ENCODE data around the gene FUNDC2.

DNA sequence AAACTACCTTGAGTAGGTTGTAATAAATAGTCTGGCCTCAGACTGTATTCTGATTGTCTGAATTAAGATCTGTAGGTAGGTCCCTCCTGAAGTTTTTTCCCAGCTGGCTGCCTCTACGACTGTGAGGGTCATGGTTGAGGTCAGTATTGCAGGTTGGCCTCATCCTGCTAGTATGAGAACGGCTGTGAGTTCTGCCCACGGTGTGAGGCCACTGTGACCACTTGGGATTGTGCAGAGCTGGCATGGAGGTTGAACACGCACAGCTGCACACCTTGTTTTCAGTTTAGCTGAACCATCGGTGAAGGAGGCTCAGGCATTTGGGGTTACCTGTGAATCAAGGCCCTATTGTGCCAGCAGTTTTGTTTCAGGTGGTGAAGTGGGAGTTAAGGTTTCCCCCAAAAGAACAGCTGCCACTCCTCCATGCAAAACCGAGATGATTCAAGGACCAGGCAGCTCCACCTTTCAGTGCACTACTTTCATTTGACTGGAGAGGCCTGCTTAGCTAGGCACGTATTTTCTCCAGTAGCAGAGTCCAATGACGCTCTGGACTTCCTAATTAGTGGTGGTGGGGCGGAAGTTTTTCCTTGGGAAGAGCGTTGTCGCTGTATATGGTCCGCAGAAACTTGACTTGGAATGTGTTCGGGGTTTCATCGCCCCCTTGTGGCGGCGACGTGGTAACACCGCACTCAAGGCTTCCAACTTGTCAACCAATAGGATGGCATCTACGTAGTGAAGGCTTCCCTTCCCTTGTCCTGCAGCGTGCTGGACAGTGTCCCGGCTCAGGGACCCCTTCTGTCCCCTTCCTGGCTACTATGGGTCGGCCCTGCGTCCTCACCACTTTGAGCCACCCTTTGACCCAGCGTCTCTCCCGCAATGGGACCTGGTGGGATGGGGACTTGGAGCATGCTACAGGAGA is 30.5 kb downstream of the FUNDC2 start:
- TF ChIP-seq, protein P1, sequence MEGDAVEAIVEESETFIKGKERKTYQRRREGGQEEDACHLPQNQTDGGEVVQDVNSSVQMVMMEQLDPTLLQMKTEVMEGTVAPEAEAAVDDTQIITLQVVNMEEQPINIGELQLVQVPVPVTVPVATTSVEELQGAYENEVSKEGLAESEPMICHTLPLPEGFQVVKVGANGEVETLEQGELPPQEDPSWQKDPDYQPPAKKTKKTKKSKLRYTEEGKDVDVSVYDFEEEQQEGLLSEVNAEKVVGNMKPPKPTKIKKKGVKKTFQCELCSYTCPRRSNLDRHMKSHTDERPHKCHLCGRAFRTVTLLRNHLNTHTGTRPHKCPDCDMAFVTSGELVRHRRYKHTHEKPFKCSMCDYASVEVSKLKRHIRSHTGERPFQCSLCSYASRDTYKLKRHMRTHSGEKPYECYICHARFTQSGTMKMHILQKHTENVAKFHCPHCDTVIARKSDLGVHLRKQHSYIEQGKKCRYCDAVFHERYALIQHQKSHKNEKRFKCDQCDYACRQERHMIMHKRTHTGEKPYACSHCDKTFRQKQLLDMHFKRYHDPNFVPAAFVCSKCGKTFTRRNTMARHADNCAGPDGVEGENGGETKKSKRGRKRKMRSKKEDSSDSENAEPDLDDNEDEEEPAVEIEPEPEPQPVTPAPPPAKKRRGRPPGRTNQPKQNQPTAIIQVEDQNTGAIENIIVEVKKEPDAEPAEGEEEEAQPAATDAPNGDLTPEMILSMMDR (IDR thresholded peaks at IDR 0.05; ENCODE audit: poor library complexity), result peak; percentile 65
- TF ChIP-seq EZH2 (IDR thresholded peaks at IDR 0.05; ENCODE audit: borderline replicate concordance), result no peak
- no peak for TF ChIP-seq EZH2phosphoT487 (IDR thresholded peaks at IDR 0.05; ENCODE audit: low read depth, severe bottlenecking, unreplicated experiment)
